A673 (cell line): ENCODE measurements around the gene TXNDC17. TPM values are rescaled to one million over a fixed set of nuclear protein-coding genes. Genes with fewer than 3 reads are reported as not detected.
"Not testable (repeated sequence)": the region's sequence is repeated elsewhere in the genome, so short reads cannot be mapped to it uniquely, and the experiment has no call there.

ENCODE experiments used
- Bru-seq: library from RNA; stranded (reverse); fragments of 400-500 nt; gene quantifications from one replicate; lab custom pipeline; 2021; lab: Mats Ljungman, UMichigan
- BruChase-seq, 2 experiments: library from RNA; stranded (reverse); fragments of 400-500 nt; gene quantifications; one replicate each; lab custom pipeline; 2021; lab: Mats Ljungman, UMichigan
- BruUV-seq: library from RNA; stranded (reverse); fragments of 400-500 nt; replicated peaks from 2 replicates; lab custom pipeline; 2021; lab: Mats Ljungman, UMichigan
- CTCF ChIA-PET: fragments of 300-600 bp; sonication (Branson Sonifier 250); formaldehyde crosslinking; loops from one replicate; lab custom pipeline; 2022; ENCODE audit warnings: antibody characterized with exemption; lab: Charles Lee
- POLR2A ChIA-PET: fragments of 300-600 bp; sonication (Branson Sonifier 250); formaldehyde crosslinking; loops from one replicate; lab custom pipeline; 2022; ENCODE audit warnings: antibody characterized with exemption; ENCODE audit not compliant: low non-redundant PET; lab: Charles Lee
- DNase-seq: peaks from one replicate; pipeline ENCODE4 v3.0.0-alpha.2; 2015; ENCODE audit warnings: low spot score
- H3K27ac ChIP-seq: fragments of 200-600 bp; sonication (generic); 2 replicates; pipeline ENCODE4 v1.5.1; 2016; ENCODE audit warnings: mixed run types, low read depth, mild to moderate bottlenecking, mixed read lengths, antibody characterized with exemption, low read length; ENCODE audit not compliant: poor library complexity, severe bottlenecking
- H3K27me3 ChIP-seq: fragments of 200-600 bp; sonication (generic); replicated peaks from 2 replicates; pipeline ENCODE4 v1.6.1; 2017; ENCODE audit warnings: mixed run types, low read depth, mild to moderate bottlenecking, mixed read lengths, antibody characterized with exemption, low read length; ENCODE audit not compliant: insufficient read depth, poor library complexity
- H3K36me3 ChIP-seq: fragments of 200-600 bp; sonication (generic); 2 replicates; pipeline ENCODE4 v1.6.1; 2016; ENCODE audit warnings: mixed run types, mild to moderate bottlenecking, mixed read lengths, antibody characterized with exemption, low read length; ENCODE audit not compliant: insufficient read depth, poor library complexity, severe bottlenecking
- H3K4me1 ChIP-seq: fragments of 200-600 bp; sonication (generic); 2 replicates; pipeline ENCODE4 v1.6.1; 2017; ENCODE audit warnings: mixed run types, mild to moderate bottlenecking, mixed read lengths, antibody characterized with exemption, low read length; ENCODE audit not compliant: insufficient read depth, poor library complexity, severe bottlenecking
- H3K4me3 ChIP-seq: fragments of 200-600 bp; sonication (generic); 2 replicates; pipeline ENCODE4 v1.5.1; 2016; ENCODE audit warnings: low read depth, mixed run types, mild to moderate bottlenecking, mixed read lengths, low read length; ENCODE audit not compliant: poor library complexity, severe bottlenecking
- H3K9me3 ChIP-seq: fragments of 200-600 bp; sonication (generic); 2 replicates; pipeline ENCODE4 v1.6.1; 2016; ENCODE audit warnings: mixed run types, low read depth, mild to moderate bottlenecking, mixed read lengths, antibody characterized with exemption, low read length; ENCODE audit not compliant: poor library complexity, severe bottlenecking
- EZH2 ChIP-seq: fragments of 200-600 bp; sonication (generic); IDR thresholded peaks from 2 replicates; pipeline ENCODE4 v1.6.1; 2017; ENCODE audit warnings: borderline replicate concordance, low read depth, mild to moderate bottlenecking, mixed read lengths, antibody characterized with exemption, low read length; ENCODE audit not compliant: poor library complexity, severe bottlenecking
- intact Hi-C: fragments of 100-400 bp; cut with micrococcal nuclease; formaldehyde crosslinking; loops from one replicate; pipeline ENCODE4 v1.10.0; 2022; ENCODE audit not compliant: unreplicated experiment
- long read RNA-seq: library from polyadenylated mRNA; stranded (forward); transcript quantifications from one replicate; pipeline ENCODE4 v2.0.0, GENCODE V29; 2022
- total RNA-seq: library from RNA; stranded (reverse); gene quantifications from 2 replicates; pipeline ENCODE4 v1.2.3, GENCODE V29; 2021
- TF ChIP-seq, protein P1 (sequence below): fragments of 300-800, 200-600 bp; sonication (generic); conservative IDR thresholded peaks from 2 replicates; pipeline ENCODE4 v1.5.1; 2017; ENCODE audit warnings: low read depth, mild to moderate bottlenecking, antibody characterized with exemption, low read length, moderate library complexity, mixed read lengths

TXNDC17 gene
- total RNA-seq (140 and 147 TPM in 2 replicates), Bru-seq, nascent RNA (percentile 81 among the genes with signal in this experiment), BruChase-seq, experiment 1, labeled RNA remaining after a 2-hour chase (percentile 59 among the genes with signal in this experiment), BruChase-seq, experiment 2, labeled RNA remaining after a 6-hour chase (percentile 72 among the genes with signal in this experiment)
- long read RNA-seq, transcript TXNDC17-202 (4 exons, 459 nt), result minor isoform, 14 of 175 reads
- long read RNA-seq, transcript TXNDC17-201 (4 exons, 2,219 nt), result major isoform, 148 of 175 reads
- long read RNA-seq, partial matches to known transcripts, result 2 of 175 reads
- long read RNA-seq, other reads (novel, unspliced or antisense), result 5 of 175 reads

DNA sequence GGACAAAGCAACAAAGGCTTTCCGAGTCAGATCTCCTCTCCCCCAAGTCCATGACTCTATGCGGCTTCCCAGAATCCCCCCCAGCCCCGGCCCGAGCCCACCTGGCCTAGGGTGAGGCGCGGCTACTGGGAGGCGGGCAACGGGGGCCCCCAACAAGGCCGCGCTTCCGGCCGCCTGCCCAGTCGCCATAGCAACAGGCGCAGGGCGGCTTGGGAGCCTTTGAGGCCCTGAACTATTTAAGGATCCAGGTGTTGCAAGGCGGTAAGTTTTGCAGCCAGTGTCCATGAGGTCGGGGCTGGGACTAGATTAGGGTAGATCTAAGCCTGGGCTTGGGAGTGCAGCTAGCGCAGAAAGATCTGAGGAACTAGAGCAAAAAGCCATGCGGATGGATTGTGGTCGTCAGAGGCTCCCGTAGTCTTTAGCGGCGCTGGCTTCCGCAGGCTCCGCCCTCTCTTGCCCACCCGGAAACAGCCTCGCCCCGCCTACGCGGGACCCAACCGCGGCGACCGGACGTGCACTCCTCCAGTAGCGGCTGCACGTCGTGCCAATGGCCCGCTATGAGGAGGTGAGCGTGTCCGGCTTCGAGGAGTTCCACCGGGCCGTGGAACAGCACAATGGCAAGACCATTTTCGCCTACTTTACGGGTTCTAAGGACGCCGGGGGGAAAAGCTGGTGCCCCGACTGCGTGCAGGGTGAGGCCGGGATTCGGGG lies at the start of gene TXNDC17, which contains the start of gene KIAA0753:
TXNDC17 (plus strand) TSS at position 525 of the 711 bp plus-strand sequence; CDS start at position 548, 23 bp downstream.
KIAA0753 (minus strand) TSS at position 176 of the 711 bp plus-strand sequence. CDS start 5,608 bp downstream, outside the sequence.
- TF ChIP-seq, protein P1, sequence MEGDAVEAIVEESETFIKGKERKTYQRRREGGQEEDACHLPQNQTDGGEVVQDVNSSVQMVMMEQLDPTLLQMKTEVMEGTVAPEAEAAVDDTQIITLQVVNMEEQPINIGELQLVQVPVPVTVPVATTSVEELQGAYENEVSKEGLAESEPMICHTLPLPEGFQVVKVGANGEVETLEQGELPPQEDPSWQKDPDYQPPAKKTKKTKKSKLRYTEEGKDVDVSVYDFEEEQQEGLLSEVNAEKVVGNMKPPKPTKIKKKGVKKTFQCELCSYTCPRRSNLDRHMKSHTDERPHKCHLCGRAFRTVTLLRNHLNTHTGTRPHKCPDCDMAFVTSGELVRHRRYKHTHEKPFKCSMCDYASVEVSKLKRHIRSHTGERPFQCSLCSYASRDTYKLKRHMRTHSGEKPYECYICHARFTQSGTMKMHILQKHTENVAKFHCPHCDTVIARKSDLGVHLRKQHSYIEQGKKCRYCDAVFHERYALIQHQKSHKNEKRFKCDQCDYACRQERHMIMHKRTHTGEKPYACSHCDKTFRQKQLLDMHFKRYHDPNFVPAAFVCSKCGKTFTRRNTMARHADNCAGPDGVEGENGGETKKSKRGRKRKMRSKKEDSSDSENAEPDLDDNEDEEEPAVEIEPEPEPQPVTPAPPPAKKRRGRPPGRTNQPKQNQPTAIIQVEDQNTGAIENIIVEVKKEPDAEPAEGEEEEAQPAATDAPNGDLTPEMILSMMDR, result no peak
- TF ChIP-seq EZH2, result no peak
- no peaks in the 10 kb centered on the region for H3K9me3 ChIP-seq
- peak within 1 kb of the TSS; percentile 78 for H3K4me3 ChIP-seq
- DNase-seq, result peak; percentile 94
- peaks cover 24% of the 10 kb centered on the region for H3K36me3 ChIP-seq
- CTCF ChIA-PET, result interaction anchor here (0.7 kb wide), 2 partner anchors 43 to 168 kb away, joined by 3 read pairs; no protein-coding TSS in a partner anchor
- H3K27me3 ChIP-seq, result no peaks in the 10 kb centered on the region
- H3K27ac ChIP-seq, result peak within 1 kb of the TSS; percentile 95
- intact Hi-C loops, result loop anchor here (10.0 kb wide), 1 partner anchor 166 kb away; no protein-coding TSS in a partner anchor
- peaks cover 19% of the 10 kb centered on the region for H3K4me1 ChIP-seq
- BruUV-seq, result no TSS peak
- POLR2A ChIA-PET, result no interaction called here

DNA sequence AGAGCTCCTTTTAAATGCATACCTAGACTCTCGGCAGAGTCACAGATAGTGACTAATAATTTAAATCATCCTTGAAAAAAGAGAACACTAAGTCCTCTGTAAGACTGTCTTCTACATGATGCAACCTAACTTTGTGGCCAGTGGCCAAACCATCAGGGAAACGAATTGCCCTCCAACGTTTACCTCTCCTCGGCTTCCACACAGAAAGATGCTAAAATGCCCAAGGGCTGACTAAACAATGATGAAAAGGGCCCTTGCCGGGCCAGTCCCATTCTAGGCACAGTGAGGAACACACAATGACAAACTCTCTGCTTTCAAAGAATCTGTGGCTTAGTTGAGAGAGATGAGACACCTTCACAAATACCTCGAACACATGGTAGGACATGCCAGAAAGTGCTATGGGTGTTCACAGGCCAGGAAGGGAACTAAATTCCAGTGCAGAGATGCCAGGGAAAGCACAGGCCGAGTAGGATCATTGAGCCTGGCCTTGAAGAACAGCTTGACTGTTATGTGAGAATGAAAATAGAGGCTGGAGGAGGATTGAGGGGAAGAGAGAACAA lies 49.2 kb upstream of the TXNDC17 start:
- DNase-seq, result no peak
- TF ChIP-seq, protein P1, result no peak
- TF ChIP-seq EZH2, result no peak
- Histone ChIP-seq H3K4me3 (no peak overlapping the region), H3K9me3 (no peaks in the 10 kb centered on the region), H3K27ac (no peak overlapping the region), H3K36me3 (peaks cover 78% of the 10 kb centered on the region), H3K4me1 (no peaks in the 10 kb centered on the region), H3K27me3 (no peaks in the 10 kb centered on the region)
- CTCF ChIA-PET, result no interaction called here
- no TSS peak for BruUV-seq
- intact Hi-C loops, result no loop called here
- POLR2A ChIA-PET, result no interaction called here

DNA sequence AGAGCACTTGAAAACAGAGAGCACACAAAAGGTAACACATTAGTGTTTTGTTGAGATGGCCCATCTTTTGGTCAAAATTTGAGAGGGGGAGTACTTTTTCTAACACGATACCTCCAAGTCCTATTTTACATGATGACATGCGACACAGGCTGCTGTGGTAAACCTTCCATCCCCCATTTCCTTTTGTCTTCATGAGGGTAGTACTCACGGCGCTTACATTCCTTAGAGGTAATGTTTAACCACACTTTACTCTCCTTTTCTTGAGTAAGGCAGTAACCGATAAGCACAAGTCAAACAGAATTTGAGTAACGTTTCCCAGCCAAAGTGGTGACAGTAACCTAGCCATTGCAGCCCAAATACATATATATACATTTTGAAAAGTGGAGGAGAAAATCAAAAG lies 48.7 kb upstream of the TXNDC17 start:
- no peak for TF ChIP-seq EZH2
- TF ChIP-seq, protein P1, result no peak
- Histone ChIP-seq H3K36me3 (peaks cover 76% of the 10 kb centered on the region), H3K4me3 (no peak overlapping the region), H3K27me3 (no peaks in the 10 kb centered on the region), H3K4me1 (no peaks in the 10 kb centered on the region), H3K27ac (no peak overlapping the region), H3K9me3 (no peaks in the 10 kb centered on the region)
- ChIA-PET CTCF (no interaction called here), POLR2A (no interaction called here)
- intact Hi-C loops, result no loop called here
- no peak for DNase-seq
- no TSS peak for BruUV-seq

DNA sequence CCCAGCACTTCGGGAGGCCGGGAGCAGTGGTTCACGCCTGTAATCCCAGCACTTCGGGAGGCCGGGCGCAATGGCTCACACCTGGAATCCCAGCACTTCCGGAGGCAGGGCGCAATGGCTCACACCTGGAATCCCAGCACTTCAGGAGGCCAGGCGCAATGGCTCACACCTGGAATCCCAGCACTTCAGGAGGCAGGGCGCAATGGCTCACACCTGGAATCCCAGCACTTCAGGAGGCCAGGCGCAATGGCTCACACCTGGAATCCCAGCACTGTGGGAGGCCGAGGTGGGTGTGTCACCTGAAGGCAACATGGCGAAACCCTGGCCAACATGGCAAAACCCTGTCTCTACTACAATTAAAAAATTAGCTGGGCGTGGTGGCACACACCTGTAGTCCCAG lies 47.5 kb upstream of the TXNDC17 start:
- BruUV-seq, DNase-seq, H3K4me1 ChIP-seq, H3K27ac ChIP-seq, H3K9me3 ChIP-seq, H3K4me3 ChIP-seq, intact Hi-C loops, POLR2A ChIA-PET, CTCF ChIA-PET, H3K27me3 ChIP-seq: not testable (repeated sequence)
- peaks cover 81% of the 10 kb centered on the region for H3K36me3 ChIP-seq
